ENCODE results near the gene KCTD19.

- TF ChIP-seq POLR2A (IDR thresholded peaks at IDR 0.05; ENCODE audit: low read depth, low read length) (no peak), POLR2AphosphoS5 (IDR thresholded peaks at IDR 0.05; ENCODE audit: low read depth, low read length) (no peak)
Measured at GRCh38 chr16:67241008-67241900, 85.3 kb downstream of the KCTD19 start.

Measured in GM12891 (cell line).